K562 (cell line): ENCODE measurements around the gene ADAM22.

Experiments used
- ATF4 ChIP-seq: fragments of 450-650 bp; formaldehyde crosslinking; IDR thresholded peaks from 2 replicates; pipeline ENCODE4 v1.4.0; 2022; ENCODE audit warnings: mild to moderate bottlenecking, moderate library complexity
- BHLHE40 ChIP-seq: IDR thresholded peaks from 2 replicates; pipeline ENCODE4 v1.6.1; 2011; ENCODE audit warnings: low read length, improper control_type of control experiment
- HDGF ChIP-seq: fragments of 450-650 bp; IDR thresholded peaks from 2 replicates; pipeline ENCODE4 v1.6.1; 2016
- NRF1 ChIP-seq, 2 experiments: fragments of 450-650 bp; IDR thresholded peaks in 1 of 2; conservative IDR thresholded peaks in 1 of 2; 2 replicates each; pipeline ENCODE4 v1.6.1; 2014; ENCODE audit warnings: mild to moderate bottlenecking in 2 of 2
- PHF20 ChIP-seq: fragments of 450-650 bp; IDR thresholded peaks from 2 replicates; pipeline ENCODE4 v1.6.1; 2018; ENCODE audit not compliant: partially characterized antibody
- SMC3 ChIP-seq: conservative IDR thresholded peaks from 2 replicates; pipeline ENCODE4 v1.6.1; 2011; ENCODE audit warnings: low read depth, low read length, improper control_type of control experiment; ENCODE audit not compliant: insufficient read depth
- TRIM24 ChIP-seq, 2 experiments: fragments of 450-650 bp; IDR thresholded peaks; 2 replicates each; pipeline ENCODE4 v1.6.1; 2016
- YY1 ChIP-seq, 3 experiments: IDR thresholded peaks; 2 replicates each; pipeline ENCODE4 v1.6.1; 2011; ENCODE audit warnings: low read length in 2 of 3, mild to moderate bottlenecking in 2 of 3, moderate library complexity in 2 of 3, borderline replicate concordance in 1 of 3, control low read depth in 1 of 3, low read depth in 1 of 3; ENCODE audit not compliant: insufficient read depth in 3 of 3, insufficient replicate concordance in 2 of 3, control insufficient read depth in 1 of 3, insufficient read length in 1 of 3; ENCODE audit errors: extremely low read depth in 1 of 3

GRCh38 chr7:88132725-88133124 is 198.7 kb downstream of the ADAM22 start:
- TF ChIP-seq HDGF (no peak), YY1 (IDR thresholded peaks at IDR 0.05; ENCODE audit: borderline replicate concordance in 1 of 3, control insufficient read depth in 1 of 3, extremely low read depth in 1 of 3, insufficient read depth in 3 of 3, insufficient read length in 1 of 3, insufficient replicate concordance in 2 of 3, low read depth in 1 of 3, low read length in 2 of 3) (no peak), BHLHE40 (no peak), PHF20 (no peak), SMC3 (no peak), NRF1 (conservative IDR thresholded peaks at IDR 0.05 in 1 of 2, IDR thresholded peaks at IDR 0.05 in 1 of 2) (no peak), TRIM24 (IDR thresholded peaks at IDR 0.05) (no peak), ATF4 (no peak)
